Calu3 (cell line): ENCODE measurements around the gene PTPN12. TPM values are rescaled to one million over a fixed set of nuclear protein-coding genes. Genes with fewer than 3 reads are reported as not detected.
"Not testable (repeated sequence)": the region's sequence is repeated elsewhere in the genome, so short reads cannot be mapped to it uniquely, and the experiment has no call there.

Experiments
- BruUV-seq: library from RNA; stranded (reverse); fragments of 400-500 nt; replicated peaks from 2 replicates; lab custom pipeline; 2021; lab: Mats Ljungman, UMichigan
- CTCF ChIA-PET: fragments of 300-600 bp; sonication (Branson Sonifier 250); formaldehyde crosslinking; loops from one replicate; lab custom pipeline; 2022; ENCODE audit warnings: antibody characterized with exemption; lab: Charles Lee
- DNase-seq: peaks from one replicate; pipeline ENCODE4 v3.0.0; 2022
- H3K27ac Mint-ChIP-seq: one replicate; pipeline ENCODE4 v1.8.0; 2022; ENCODE audit warnings: mixed read lengths; ENCODE audit not compliant: unreplicated experiment
- H3K27me3 Mint-ChIP-seq: one replicate; pipeline ENCODE4 v1.8.0; 2022; ENCODE audit warnings: mixed read lengths; ENCODE audit not compliant: unreplicated experiment
- H3K36me3 Mint-ChIP-seq: one replicate; pipeline ENCODE4 v1.8.0; 2022; ENCODE audit warnings: mild to moderate bottlenecking, moderate library complexity, mixed read lengths; ENCODE audit not compliant: insufficient read depth, unreplicated experiment
- H3K4me1 Mint-ChIP-seq: one replicate; pipeline ENCODE4 v1.8.0; 2022; ENCODE audit warnings: mild to moderate bottlenecking, low read depth, mixed read lengths; ENCODE audit not compliant: unreplicated experiment
- H3K4me3 Mint-ChIP-seq: one replicate; pipeline ENCODE4 v1.8.0; 2022; ENCODE audit warnings: mild to moderate bottlenecking, low read depth, moderate library complexity, mixed read lengths; ENCODE audit not compliant: unreplicated experiment
- H3K9me3 Mint-ChIP-seq: one replicate; pipeline ENCODE4 v1.8.0; 2022; ENCODE audit warnings: low read depth, mixed read lengths; ENCODE audit not compliant: unreplicated experiment
- intact Hi-C: fragments of 100-400 bp; cut with micrococcal nuclease; formaldehyde crosslinking; loops from one replicate; pipeline ENCODE4 v1.10.0; 2022; ENCODE audit not compliant: unreplicated experiment
- total RNA-seq: library from RNA; stranded (reverse); gene quantifications from 2 replicates; pipeline ENCODE4 v1.2.3, GENCODE V29; 2022
- TF ChIP-seq, protein P1 (sequence below): fragments of 200-600 bp; IDR thresholded peaks from one replicate; pipeline ENCODE4 v1.8.0; 2022; ENCODE audit warnings: antibody characterized with exemption; ENCODE audit not compliant: unreplicated experiment

Gene PTPN12
- total RNA-seq, 1 experiment from 2014 or later = 61.2 TPM

DNA sequence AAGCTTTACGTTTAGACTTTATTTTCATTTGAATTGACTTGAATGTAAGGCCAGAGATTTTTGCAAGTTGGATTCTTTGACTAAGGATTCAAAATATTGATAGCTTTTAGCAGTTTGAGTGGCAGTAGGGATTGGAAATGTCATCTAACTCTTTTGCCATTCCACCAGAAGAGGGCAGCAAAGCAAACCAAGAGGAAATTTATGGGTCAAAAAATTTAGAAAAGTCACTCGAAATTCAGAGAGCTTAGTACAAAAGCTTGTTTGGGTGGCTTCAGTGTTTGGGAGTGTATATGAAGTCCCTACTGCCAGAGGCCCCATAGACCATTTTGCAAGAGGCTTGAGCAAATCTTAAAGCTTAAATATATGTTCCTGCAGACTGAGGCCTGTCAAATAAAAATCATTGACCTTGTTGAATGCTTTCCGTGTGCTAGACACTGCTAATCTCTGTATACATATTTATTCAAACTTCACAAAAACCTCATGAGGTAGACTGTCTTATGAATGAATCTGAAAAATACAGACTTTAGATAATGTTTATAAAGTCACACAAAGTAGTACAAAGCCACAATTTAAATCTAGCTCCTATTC, 114.6 kb downstream of the PTPN12 start:
- H3K27me3 Mint-ChIP-seq = no peaks in the 10 kb centered on the region
- H3K4me3 Mint-ChIP-seq = no peak overlapping the region
- no TSS peak for BruUV-seq
- peak; percentile 25 for DNase-seq
- TF ChIP-seq, protein P1, sequence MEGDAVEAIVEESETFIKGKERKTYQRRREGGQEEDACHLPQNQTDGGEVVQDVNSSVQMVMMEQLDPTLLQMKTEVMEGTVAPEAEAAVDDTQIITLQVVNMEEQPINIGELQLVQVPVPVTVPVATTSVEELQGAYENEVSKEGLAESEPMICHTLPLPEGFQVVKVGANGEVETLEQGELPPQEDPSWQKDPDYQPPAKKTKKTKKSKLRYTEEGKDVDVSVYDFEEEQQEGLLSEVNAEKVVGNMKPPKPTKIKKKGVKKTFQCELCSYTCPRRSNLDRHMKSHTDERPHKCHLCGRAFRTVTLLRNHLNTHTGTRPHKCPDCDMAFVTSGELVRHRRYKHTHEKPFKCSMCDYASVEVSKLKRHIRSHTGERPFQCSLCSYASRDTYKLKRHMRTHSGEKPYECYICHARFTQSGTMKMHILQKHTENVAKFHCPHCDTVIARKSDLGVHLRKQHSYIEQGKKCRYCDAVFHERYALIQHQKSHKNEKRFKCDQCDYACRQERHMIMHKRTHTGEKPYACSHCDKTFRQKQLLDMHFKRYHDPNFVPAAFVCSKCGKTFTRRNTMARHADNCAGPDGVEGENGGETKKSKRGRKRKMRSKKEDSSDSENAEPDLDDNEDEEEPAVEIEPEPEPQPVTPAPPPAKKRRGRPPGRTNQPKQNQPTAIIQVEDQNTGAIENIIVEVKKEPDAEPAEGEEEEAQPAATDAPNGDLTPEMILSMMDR = peak; percentile 27
- no peak overlapping the region for H3K27ac Mint-ChIP-seq
- intact Hi-C loops = no loop called here
- CTCF ChIA-PET = interaction anchor here (0.9 to 1.4 kb wide), 7 partner anchors 10 to 238 kb away, joined by 3 to 6 read pairs (median 3); partner anchors contain the start of gene RSBN1L
- no peaks in the 10 kb centered on the region for H3K9me3 Mint-ChIP-seq
- peaks cover 8% of the 10 kb centered on the region for H3K4me1 Mint-ChIP-seq
- peaks cover 14% of the 10 kb centered on the region for H3K36me3 Mint-ChIP-seq

- H3K27ac Mint-ChIP-seq, CTCF ChIA-PET, H3K9me3 Mint-ChIP-seq, intact Hi-C loops, BruUV-seq, H3K27me3 Mint-ChIP-seq, H3K36me3 Mint-ChIP-seq, H3K4me1 Mint-ChIP-seq, DNase-seq, H3K4me3 Mint-ChIP-seq: not testable (repeated sequence)
Observed at GRCh38 chr7:77652826-77653225, 115.7 kb downstream of the PTPN12 start.

GRCh38 chr7:77653572-77653971, 116.5 kb downstream of the PTPN12 start:
- BruUV-seq = no TSS peak
- H3K27ac Mint-ChIP-seq = no peak overlapping the region
- CTCF ChIA-PET = no interaction called here
- peaks cover 5% of the 10 kb centered on the region for H3K4me1 Mint-ChIP-seq
- TF ChIP-seq, protein P1 = no peak
- no peak overlapping the region for H3K4me3 Mint-ChIP-seq
- intact Hi-C loops = no loop called here
- H3K36me3 Mint-ChIP-seq = peaks cover 11% of the 10 kb centered on the region
- H3K9me3 Mint-ChIP-seq = no peaks in the 10 kb centered on the region
- no peaks in the 10 kb centered on the region for H3K27me3 Mint-ChIP-seq
- DNase-seq = no peak

GRCh38 chr7:77655356-77655755, 118.3 kb downstream of the PTPN12 start:
- TF ChIP-seq, protein P1 = no peak
- no peaks in the 10 kb centered on the region for H3K4me1 Mint-ChIP-seq
- H3K4me3 Mint-ChIP-seq = no peak overlapping the region
- no peak for DNase-seq
- intact Hi-C loops = loop anchor here (5.0 kb wide), 1 partner anchor 282 kb away; no protein-coding TSS in a partner anchor
- BruUV-seq = no TSS peak
- CTCF ChIA-PET = interaction anchor here (0.6 kb wide), 1 partner anchor 167 kb away, joined by 4 read pairs; no protein-coding TSS in a partner anchor
- peaks cover 18% of the 10 kb centered on the region for H3K36me3 Mint-ChIP-seq
- no peaks in the 10 kb centered on the region for H3K9me3 Mint-ChIP-seq
- H3K27me3 Mint-ChIP-seq = no peaks in the 10 kb centered on the region
- H3K27ac Mint-ChIP-seq = no peak overlapping the region

- Mint-ChIP-seq H3K27me3 (no peaks in the 10 kb centered on the region), H3K4me1 (no peaks in the 10 kb centered on the region), H3K27ac (no peak overlapping the region), H3K9me3 (no peaks in the 10 kb centered on the region), H3K36me3 (peaks cover 18% of the 10 kb centered on the region), H3K4me3 (no peak overlapping the region)
- BruUV-seq = no TSS peak
- TF ChIP-seq, protein P1 = no peak
- intact Hi-C loops = loop anchor here (5.0 kb wide), 1 partner anchor 281 kb away; no protein-coding TSS in a partner anchor
- no peak for DNase-seq
- CTCF ChIA-PET = interaction anchor here (0.6 kb wide), 2 partner anchors 24 to 166 kb away, joined by 3 to 4 read pairs; no protein-coding TSS in a partner anchor
Observed at GRCh38 chr7:77655836-77656455, 118.9 kb downstream of the PTPN12 start.
